ENCODE data around the gene HSD11B2.

Gene HSD11B2

DNA sequence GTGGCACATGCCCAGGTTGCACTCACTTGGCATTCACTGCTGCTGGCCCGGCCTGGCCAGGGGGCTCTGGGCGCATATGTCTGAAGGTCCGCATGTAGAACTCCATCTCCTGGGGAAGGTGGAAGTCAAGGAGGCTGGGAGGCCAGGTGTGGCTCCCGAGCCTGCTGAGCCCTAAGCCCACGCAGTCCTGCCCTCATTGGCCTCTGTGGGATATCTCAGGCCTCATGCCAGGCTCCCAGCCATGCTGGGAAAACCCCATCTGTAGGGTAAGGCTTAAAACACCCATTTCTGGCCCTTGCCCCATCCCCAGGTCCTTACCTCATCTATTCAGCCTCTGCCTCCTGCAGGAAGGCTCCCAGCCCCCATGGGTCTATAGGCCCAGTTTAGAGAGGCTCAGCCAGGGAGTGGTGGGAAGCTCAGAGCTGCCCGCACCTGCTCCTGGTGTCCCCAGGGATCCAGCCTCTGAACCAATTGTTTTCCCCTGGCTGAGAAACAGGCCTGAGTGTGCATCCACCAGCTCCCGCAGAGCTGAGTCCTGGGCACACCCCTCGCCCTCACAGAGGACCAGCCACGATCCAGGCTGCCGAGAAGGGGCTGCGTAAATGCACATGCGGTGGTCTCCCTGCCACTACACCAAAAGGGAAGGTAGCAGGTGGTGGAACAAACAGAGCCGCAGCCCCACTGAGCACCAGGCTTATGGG is 35.3 kb upstream of the HSD11B2 start:
- in situ Hi-C loops (cut with HindIII; ENCODE audit: low pct_ligation_motif_present, low sequenced_read_pairs), result no loop called here
- no peak for DNase-seq
- H3K27ac ChIP-seq, result no peak overlapping the region

DNA sequence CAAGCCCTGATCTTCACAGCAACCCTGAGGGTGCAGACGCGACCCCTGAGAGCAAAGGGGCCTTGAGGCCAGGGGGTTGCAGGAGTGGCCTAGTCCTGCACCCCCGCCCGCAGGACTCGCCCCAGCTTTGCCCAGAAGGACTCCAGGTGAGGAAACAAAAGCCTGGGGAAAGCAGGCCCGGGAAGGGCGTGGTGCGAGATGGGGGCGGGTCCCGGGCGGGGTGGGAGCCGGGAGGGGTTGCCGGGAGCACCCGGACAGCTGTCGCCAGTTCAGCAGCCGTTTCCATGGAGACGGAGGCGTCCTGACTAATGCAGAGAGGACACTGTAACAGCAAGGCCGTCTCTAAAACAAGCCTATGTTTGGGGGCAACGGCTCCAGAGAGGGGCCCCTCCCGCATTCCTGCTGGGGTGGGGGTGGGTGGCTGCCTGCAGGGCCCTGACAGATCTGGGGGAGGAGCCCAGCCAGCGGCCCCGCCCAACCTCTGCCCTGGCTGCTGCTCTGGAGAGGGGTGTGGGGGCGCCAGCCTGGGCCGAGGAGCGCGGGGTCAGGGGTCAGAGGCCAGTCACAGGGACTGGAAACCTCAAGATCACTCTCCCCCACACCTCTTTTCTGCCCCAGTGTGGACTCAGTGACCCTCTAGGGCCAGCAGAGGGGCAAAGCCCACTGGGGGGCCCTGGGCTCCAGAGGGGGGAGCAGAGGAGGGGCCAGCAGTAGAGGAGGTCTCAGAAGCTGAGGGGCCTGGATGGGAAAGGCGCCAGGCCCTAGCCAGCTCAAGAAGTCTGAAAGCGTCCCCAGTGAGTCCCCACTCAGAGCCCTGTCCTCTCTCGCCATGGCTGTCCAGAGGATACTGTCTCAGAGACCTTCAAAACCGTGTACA is 34.5 kb upstream of the HSD11B2 start:
- H3K4me3 ChIP-seq (ENCODE audit: low read depth, low read length), result no peak overlapping the region
- H3K27ac ChIP-seq, result no peak overlapping the region
- no peaks in the 10 kb centered on the region for H3K36me3 ChIP-seq (replicated peaks)
- peak; percentile 90 for DNase-seq
- in situ Hi-C loops (cut with HindIII; ENCODE audit: low pct_ligation_motif_present, low sequenced_read_pairs), result no loop called here
- TF ChIP-seq, protein P1, sequence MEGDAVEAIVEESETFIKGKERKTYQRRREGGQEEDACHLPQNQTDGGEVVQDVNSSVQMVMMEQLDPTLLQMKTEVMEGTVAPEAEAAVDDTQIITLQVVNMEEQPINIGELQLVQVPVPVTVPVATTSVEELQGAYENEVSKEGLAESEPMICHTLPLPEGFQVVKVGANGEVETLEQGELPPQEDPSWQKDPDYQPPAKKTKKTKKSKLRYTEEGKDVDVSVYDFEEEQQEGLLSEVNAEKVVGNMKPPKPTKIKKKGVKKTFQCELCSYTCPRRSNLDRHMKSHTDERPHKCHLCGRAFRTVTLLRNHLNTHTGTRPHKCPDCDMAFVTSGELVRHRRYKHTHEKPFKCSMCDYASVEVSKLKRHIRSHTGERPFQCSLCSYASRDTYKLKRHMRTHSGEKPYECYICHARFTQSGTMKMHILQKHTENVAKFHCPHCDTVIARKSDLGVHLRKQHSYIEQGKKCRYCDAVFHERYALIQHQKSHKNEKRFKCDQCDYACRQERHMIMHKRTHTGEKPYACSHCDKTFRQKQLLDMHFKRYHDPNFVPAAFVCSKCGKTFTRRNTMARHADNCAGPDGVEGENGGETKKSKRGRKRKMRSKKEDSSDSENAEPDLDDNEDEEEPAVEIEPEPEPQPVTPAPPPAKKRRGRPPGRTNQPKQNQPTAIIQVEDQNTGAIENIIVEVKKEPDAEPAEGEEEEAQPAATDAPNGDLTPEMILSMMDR (IDR thresholded peaks at IDR 0.05; ENCODE audit: low read depth, low read length, missing control alignments), result no peak
- peaks cover 4% of the 10 kb centered on the region for H3K27me3 ChIP-seq (replicated peaks)

More for the DNA sequence above, 35.3 kb upstream of the HSD11B2 start:
- TF ChIP-seq, protein P1 (IDR thresholded peaks at IDR 0.05; ENCODE audit: low read depth, low read length, missing control alignments), result no peak
- H3K4me3 ChIP-seq (ENCODE audit: low read depth, low read length), result no peak overlapping the region
- H3K27me3 ChIP-seq (replicated peaks), result peaks cover 4% of the 10 kb centered on the region
- H3K36me3 ChIP-seq (replicated peaks), result no peaks in the 10 kb centered on the region

DNA sequence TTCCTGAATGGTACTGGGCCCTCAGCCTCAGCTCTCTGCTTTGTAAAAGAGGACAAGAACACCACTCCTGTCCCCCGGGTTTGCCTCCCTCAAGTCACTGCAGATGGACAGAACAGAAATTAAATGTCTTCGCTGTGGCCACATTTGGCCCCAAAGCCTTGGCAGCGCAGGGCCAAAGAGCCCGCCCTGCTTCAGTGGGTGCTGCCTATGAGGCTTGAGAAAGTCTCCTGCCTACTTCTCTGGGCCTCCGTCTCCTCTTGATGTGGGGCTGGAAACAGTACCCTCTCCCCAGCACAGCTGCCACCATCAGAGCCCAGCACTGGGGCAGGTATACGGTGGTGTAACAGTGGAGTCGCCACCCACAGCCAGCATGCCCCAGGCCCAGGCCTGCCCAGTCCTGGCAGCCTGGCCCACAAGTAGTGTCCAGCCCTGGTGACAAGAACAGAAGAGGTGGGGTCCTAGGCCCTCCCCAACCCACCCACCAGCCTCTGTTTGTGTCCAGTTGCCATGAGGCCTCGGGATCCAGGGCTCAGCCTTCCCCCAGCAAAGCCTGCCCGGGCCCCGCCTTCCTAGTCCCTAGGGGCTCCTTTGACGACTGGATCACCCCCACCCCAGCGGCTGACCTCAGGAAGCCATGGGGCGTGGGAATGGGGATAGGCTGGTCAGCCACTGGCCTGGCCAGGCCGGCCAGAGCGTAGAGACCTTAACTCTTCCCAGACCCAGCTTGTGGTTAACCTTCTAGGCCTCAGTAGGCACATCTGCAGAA is 33.7 kb upstream of the HSD11B2 start:
- Histone ChIP-seq H3K27ac (no peak overlapping the region), H3K36me3 (replicated peaks) (no peaks in the 10 kb centered on the region), H3K4me3 (ENCODE audit: low read depth, low read length) (no peak overlapping the region), H3K27me3 (replicated peaks) (peaks cover 4% of the 10 kb centered on the region)
- in situ Hi-C loops (cut with HindIII; ENCODE audit: low pct_ligation_motif_present, low sequenced_read_pairs), result no loop called here
- TF ChIP-seq, protein P1 (IDR thresholded peaks at IDR 0.05; ENCODE audit: low read depth, low read length, missing control alignments), result no peak
- no peak for DNase-seq

DNA sequence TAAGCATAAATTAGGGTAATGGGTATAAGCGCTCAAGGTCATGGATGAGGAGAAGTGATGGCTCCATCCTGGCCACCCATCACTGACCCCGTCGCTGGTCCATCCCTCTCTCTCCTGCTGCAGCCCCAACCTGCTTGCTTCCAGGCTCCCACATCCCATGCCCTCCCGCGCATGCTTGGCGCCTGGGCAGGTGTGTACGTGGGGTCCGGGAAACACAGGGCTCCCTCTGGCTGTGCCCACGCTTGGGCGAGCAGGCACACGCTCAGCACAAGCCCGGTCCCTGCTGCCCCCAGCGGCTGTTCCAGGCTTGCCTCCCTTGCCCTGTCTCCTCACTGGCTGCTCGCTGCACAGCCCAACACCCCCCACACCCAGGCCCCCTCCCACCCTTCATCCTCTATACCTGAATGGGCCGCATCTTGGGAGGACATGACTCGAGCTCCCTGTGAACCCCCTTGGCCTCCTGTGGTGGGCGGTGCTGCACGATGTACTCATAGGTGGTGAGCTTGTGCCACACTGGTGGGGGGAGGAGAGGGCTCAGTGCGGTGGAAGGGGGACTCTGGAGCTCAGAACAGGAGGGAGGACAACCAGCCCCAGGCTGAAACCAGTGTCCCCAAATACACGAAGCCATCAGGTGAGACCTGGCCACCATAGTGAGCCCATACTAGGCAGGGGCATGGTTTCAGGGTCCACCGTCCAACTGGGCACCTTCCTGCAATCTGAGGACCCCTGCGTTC is 32.9 kb upstream of the HSD11B2 start:
- TF ChIP-seq, protein P1 (IDR thresholded peaks at IDR 0.05; ENCODE audit: low read depth, low read length, missing control alignments), result no peak
- DNase-seq, result no peak
- H3K4me3 ChIP-seq (ENCODE audit: low read depth, low read length), result no peak overlapping the region

DNA sequence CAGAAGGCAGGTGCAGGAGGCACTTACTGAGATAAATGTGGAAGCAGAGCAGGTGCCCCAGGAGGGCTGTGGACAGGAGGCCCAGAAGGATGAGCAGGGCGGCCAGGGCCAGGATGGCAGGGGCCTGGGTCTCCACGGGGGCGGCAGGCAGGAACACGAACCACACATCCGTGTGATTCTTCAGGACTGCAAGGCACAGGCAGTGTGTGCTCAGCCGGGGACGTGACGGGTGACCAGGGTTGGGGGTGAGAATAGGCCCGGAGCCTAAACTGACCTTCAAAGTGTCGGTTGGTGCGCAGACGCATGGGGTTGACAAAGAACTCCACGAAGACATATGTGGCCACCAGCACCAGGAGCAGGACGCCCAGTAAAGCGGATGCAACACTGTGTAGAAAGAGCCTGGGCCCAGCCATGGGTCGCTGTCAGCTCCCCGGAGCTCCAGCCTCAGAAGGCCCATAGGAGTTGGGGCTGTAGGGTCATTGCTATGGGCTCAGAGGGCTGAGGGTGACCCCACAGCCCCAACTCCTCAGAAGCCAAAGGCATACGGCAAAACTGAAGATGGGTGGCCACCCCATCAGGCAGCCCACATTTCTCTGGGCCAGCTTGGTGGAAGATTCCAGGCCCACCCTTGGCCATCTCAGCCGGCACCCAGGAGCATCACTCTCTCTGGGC is 32.2 kb upstream of the HSD11B2 start:
- no peak for DNase-seq
- Histone ChIP-seq H3K36me3 (replicated peaks) (no peaks in the 10 kb centered on the region), H3K4me3 (ENCODE audit: low read depth, low read length) (no peak overlapping the region), H3K27me3 (replicated peaks) (peaks cover 4% of the 10 kb centered on the region), H3K27ac (no peak overlapping the region)
- TF ChIP-seq, protein P1 (IDR thresholded peaks at IDR 0.05; ENCODE audit: low read depth, low read length, missing control alignments), result no peak
- in situ Hi-C loops (cut with HindIII; ENCODE audit: low pct_ligation_motif_present, low sequenced_read_pairs), result no loop called here

More for the DNA sequence above, 32.9 kb upstream of the HSD11B2 start:
- Histone ChIP-seq H3K36me3 (replicated peaks) (no peaks in the 10 kb centered on the region), H3K27me3 (replicated peaks) (peaks cover 4% of the 10 kb centered on the region), H3K27ac (no peak overlapping the region)
- in situ Hi-C loops (cut with HindIII; ENCODE audit: low pct_ligation_motif_present, low sequenced_read_pairs), result no loop called here

Data from brain microvascular endothelial cell (primary cell).